KOPT-K1 (cell line): ENCODE results near the gene PRKAR2B.
"Not testable (repeated sequence)": the region's sequence is repeated elsewhere in the genome, so short reads cannot be mapped to it uniquely, and the experiment has no call there.

ENCODE experiments used
- H3K27ac ChIP-seq: fragments of 200-600 bp; sonication (generic); 2 replicates; pipeline ENCODE4 v1.5.1; 2016; ENCODE audit warnings: antibody characterized with exemption, mild to moderate bottlenecking, low read depth, low read length; ENCODE audit not compliant: poor library complexity, severe bottlenecking
- H3K36me3 ChIP-seq: fragments of 200-600 bp; sonication (generic); 2 replicates; pipeline ENCODE4 v1.5.1; 2017; ENCODE audit warnings: antibody characterized with exemption, mild to moderate bottlenecking, low read length, moderate library complexity; ENCODE audit not compliant: insufficient read depth
- H3K9me3 ChIP-seq: fragments of 200-600 bp; sonication (generic); 2 replicates; pipeline ENCODE4 v1.5.1; 2017; ENCODE audit warnings: antibody characterized with exemption, low read length, mild to moderate bottlenecking; ENCODE audit not compliant: insufficient read depth, poor library complexity, severe bottlenecking

The PRKAR2B gene

DNA sequence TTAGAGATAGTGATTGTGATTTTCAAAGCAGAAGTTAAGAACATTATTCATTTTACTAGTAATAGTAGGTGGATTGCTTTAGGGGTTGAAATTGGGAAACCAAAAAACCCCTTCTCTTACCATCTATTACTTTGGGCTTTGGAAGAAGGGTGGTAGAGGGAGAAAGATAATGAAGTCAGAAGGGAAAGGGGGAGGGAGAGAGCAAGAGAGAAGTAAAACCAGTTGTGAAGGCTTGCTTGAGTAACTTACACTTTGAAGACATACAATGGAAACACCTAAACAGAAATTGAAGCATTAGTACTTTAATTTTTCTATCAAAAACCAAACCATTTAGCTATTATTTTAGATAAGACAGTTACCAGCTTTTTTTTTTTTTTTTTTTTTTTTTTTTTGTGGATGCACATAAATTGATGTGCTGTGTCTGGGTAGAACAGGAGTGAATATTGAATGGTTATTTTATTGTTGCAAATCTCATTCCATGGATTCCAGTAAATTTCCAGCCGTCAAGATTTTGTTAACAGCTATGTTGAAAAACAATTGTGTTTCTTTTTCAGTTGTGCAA, 5.5 kb downstream of the PRKAR2B start:
- H3K27ac ChIP-seq = no peak overlapping the region
- no peaks in the 10 kb centered on the region for H3K9me3 ChIP-seq
- H3K36me3 ChIP-seq = no peaks in the 10 kb centered on the region

DNA sequence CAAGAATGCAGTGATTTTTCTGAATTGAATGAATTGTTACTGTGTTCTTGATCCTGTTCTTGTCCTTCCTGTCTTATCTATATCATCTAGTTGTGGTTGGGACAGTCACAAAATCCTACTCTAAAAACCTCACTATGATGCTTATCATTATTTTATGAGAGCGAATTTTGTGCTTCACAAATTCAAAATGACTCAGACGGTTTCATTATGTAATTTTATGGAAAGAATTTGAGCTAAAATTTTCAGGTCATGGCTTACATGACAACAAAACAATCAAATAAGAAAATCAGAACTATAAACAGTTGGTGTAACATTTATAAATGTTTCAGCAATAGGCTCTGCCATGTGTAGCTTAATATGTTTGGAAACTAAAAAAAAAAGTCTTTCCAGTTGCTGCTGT, 6.9 kb downstream of the PRKAR2B start:
- Histone ChIP-seq H3K9me3 (no peaks in the 10 kb centered on the region), H3K27ac (no peak overlapping the region), H3K36me3 (no peaks in the 10 kb centered on the region)

DNA sequence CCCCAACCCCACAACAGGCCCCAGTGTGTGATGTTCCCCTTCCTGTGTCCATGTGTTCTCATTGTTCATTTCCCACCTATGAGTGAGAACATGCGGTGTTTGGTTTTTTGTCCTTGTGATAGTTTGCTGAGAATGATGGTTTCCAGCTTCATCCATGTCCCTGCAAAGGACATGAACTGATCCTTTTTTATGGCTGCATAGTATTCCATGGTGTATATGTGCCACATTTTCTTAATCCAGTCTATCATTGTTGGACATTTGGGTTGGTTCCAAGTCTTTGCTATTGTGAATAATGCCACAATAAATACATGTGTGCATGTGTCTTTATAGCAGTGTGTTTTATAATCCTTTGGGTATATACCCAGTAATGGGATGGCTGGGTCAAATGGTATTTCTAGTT, 10.5 kb downstream of the PRKAR2B start:
- not testable (repeated sequence) for H3K27ac ChIP-seq, H3K36me3 ChIP-seq, H3K9me3 ChIP-seq

DNA sequence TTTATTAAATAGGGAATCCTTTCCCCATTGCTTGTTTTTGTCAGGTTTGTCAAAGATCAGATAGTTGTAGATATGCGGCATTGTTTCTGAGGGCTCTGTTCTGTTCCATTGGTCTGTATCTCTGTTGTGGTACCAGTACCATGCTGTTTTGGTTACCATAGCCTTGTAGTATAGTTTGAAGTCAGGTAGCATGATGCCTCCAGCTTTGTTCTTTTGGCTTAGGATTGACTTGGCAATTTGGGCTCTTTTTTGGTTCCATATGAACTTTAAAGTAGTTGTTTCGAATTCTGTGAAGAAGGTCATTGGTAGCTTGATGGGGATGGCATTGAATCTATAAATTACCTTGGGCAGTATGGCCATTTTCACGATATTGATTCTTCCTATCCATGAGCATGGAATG, 11.6 kb downstream of the PRKAR2B start:
- H3K36me3 ChIP-seq, H3K27ac ChIP-seq, H3K9me3 ChIP-seq: not testable (repeated sequence)

DNA sequence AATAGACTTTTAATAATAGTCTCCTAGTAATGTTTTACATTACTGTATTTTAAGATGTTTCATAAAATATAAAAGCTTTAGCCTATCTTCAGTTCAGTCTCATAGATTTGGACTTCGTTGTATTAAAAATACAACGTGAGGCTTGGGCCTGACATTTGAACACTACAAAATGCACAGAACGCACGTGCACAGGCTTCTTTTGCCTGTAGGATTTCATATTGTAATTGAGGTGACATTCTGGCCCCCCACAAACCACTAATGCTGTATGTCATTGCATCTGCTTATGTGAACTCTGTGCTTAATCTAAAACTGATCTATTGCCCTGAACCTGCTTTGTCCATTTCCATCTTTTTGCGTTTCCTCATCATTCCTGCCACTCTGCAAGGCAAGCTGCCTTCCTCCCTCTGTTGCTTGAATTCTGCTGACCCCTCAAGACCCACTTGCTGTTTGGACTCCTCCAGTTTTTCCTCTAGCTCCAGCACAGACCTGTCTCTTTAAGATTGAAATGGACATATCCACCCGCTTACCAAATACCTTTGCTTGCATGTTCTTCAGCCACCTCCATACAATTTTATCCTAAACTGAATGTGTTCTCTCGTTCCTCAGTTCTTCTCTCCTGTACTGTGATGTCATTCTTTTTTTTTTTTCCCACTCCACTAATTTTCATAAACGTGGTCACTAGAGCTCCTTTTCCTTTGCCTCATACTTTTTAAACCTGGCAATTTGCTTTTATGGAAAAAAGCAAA, 12.4 kb downstream of the PRKAR2B start:
- Histone ChIP-seq H3K9me3 (no peaks in the 10 kb centered on the region), H3K27ac (no peak overlapping the region), H3K36me3 (no peaks in the 10 kb centered on the region)

DNA sequence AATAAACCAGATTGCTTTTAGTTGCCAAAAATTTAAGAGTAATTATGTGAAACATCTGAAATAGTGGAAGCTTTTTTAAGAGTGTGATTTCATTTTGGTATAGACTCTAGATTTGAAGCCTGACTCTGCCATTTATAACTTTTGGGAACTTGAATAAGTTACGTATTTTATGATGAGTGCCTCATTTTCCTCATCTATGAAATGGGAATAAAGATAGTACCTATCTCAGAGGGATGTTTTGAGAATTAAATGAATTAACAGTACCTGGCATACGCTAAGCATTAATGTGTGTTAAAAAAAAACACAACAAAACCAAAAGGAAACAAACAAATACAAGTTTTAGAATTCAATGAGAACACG, 12.9 kb downstream of the PRKAR2B start:
- Histone ChIP-seq H3K36me3 (no peaks in the 10 kb centered on the region), H3K9me3 (no peaks in the 10 kb centered on the region), H3K27ac (no peak overlapping the region)

DNA sequence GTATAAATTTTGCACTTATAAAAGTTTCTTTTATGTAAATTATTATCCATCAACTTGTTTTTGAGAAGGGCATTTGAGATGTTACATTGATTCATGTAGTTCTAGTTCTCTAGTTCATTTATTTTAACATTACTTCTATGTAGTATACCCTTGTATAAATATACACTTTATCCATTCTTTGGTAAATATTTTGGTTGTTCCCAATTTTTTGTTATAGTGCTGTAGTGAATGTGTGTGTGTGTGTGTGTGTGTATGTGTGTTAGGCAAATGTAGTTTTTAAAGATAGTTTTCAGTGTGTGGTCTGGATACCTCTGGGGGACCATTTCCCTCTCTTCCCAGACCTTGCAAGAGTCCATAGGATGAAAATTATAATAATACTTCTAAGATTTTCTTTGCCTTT, 15.0 kb downstream of the PRKAR2B start:
- Histone ChIP-seq H3K36me3 (no peaks in the 10 kb centered on the region), H3K27ac (no peak overlapping the region), H3K9me3 (no peaks in the 10 kb centered on the region)

DNA sequence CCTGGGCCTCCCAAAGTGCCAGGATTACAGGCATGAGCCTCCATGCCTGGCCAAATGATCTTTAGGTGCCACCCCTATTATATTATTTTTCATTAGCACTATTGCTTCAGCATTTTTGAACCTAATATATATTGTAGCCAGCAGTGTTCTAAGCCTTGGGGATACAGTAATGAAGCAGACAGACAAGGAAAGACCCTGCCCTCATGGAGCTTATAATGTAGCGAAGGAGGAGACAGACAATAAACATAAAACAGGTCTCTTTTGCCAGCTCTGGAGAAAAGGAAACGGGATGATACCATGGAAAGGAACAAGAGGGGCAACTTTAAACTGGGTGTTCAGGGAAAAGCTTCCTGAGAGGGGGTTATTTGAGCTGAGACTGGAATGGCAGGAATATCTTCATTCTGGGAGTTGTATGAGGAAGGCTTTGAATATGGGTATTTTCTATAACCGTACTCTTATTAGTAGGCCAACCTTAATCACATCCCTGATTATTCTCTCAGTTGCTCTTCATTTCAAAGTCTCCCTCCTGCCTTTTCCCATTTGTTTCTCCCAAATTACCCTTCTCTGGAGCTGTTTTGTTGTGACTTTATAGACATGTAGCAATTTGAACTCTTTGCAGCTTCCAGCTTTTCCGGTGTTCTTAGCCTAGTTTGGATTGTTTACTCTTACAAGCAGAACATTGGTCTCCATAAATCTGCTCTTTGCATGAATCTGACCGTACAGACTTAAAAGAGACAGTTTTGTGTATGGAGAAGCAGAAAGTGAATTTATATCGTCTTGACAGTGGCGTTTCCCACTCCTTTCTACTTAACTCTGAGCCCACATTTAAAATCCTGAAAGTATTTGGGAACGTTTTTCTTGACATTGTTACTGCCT, 19.0 kb downstream of the PRKAR2B start:
- Histone ChIP-seq H3K36me3 (no peaks in the 10 kb centered on the region), H3K27ac (no peak overlapping the region), H3K9me3 (no peaks in the 10 kb centered on the region)

DNA sequence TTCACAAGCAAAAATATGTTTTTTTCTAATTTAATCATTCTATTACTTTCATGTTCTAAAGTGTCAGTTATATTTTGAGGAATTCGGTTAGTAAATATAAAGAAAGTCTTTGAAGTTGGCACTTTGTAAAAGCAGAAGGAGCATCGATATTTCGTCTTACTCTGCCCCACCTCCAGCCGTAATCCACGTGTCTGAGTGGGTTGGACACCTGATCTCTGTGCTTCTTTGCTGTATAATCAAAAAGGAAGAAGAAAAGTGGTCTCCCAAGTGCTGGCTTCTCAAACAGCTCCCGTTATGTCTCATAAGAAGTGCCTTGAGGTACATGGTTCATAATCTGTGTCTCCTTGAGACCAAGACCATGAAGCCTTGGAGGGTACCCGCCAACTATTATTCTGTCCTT, 19.8 kb downstream of the PRKAR2B start:
- H3K27ac ChIP-seq = no peak overlapping the region
- no peaks in the 10 kb centered on the region for H3K9me3 ChIP-seq
- no peaks in the 10 kb centered on the region for H3K36me3 ChIP-seq

DNA sequence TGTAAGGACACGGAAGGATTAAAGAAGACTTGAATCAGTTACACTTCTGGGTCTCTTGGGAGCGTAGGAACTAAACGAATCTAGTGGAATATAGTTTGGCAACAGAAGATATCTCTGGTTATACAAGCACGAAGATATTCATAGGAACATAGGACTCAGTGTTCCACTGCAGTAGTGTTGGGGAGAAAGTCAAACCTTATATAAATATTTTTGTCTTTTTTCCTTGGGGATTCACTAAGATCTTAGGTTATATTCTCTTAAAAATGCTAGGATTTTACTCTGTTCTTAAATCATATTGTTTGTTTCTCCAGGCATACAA, 21.4 kb downstream of the PRKAR2B start:
- Histone ChIP-seq H3K9me3 (no peaks in the 10 kb centered on the region), H3K27ac (no peak overlapping the region), H3K36me3 (no peaks in the 10 kb centered on the region)

DNA sequence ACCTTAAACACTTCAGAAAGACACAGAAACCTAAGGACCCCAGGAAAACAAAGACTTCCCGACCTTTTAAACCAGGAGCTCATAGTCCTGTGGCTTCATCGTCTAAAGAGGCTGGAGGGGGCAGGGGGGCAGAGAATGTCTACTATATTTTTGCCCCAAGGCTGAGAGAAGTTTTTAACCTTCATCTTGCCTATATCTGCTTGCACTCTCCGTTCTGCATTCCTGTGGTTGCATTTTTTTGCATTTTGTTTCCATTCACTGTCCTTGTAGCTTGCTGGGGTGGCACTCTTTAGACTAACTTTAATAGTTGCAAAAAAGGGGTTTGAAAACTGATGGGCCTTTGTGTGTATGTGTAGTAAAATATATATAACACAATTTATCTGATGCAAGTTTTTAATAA, 23.7 kb downstream of the PRKAR2B start:
- no peaks in the 10 kb centered on the region for H3K36me3 ChIP-seq
- no peak overlapping the region for H3K27ac ChIP-seq
- H3K9me3 ChIP-seq = no peaks in the 10 kb centered on the region

DNA sequence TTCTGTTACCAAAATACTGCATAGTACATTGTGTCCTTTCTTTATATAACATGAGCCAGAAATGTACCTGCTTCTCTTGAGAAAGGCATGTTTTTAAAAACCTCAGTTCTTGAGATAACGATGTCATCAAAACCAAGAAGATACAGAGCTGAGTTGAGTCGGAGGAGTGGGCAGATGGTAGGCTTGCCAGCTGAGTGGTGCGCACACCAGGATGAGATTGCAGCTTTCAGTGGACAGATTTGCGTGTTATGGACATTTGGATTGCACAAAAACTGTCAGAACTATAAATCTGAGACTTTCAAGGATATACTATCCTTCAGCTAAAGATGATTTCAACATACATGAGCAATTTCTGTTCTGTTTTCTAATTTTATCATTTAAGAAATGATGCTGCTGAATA, 25.0 kb downstream of the PRKAR2B start:
- Histone ChIP-seq H3K9me3 (no peaks in the 10 kb centered on the region), H3K36me3 (no peaks in the 10 kb centered on the region), H3K27ac (no peak overlapping the region)

DNA sequence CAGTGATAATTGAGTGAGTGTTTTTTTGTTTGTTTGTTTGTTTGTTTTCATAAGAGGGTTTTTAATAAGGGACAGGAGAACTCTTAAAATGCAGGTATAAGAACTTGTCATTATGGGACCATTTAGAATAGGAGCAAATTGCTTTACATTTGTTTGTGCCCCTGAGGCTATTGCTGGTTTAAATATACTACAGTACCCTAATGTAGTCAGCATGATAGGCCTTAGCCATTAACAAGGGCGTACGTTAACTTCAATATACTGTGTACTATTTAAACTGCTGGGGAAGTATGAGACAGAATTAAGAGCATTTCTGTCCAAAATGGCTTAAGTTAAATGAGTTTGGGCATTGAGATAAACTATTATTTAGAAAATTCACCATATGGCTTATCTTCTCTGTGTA, 26.2 kb downstream of the PRKAR2B start:
- Histone ChIP-seq H3K36me3 (no peaks in the 10 kb centered on the region), H3K27ac (no peak overlapping the region), H3K9me3 (no peaks in the 10 kb centered on the region)

DNA sequence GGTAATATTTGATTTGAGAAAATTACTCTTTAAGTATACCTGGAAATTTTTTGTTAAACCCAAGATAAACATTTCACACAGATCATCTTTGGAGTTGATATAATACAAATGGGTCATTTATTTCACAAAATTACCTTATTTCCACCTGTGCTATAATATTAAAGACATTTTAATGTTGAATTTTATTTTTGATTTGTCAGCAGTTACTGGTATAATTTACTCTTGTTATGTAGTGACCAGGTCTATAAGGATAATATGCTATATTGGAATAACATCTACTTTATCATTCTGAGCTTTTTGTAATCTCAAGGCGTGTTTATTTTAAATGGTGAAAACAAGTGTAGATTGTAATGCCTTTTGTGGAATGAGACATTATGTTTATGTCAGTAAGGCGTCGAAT, 26.6 kb downstream of the PRKAR2B start:
- Histone ChIP-seq H3K36me3 (no peaks in the 10 kb centered on the region), H3K27ac (no peak overlapping the region), H3K9me3 (no peaks in the 10 kb centered on the region)

DNA sequence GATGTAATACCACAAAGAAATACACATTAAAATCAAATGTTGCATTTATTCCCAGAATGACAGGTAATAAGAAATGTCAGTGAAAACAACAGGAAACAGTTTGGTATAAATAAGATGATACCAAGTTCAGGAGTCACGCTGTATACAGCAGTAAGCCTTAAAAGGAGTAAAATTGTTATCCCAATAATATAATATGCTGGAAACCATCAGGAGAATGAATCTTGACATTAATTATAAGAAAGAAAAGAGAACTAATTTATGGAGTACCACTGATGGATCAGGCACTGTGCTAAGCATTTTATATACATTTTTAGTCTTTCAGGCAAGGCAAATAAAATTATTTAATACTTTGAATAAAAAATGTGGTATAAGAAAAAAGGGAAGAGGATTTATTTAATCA, 27.6 kb downstream of the PRKAR2B start:
- Histone ChIP-seq H3K36me3 (no peaks in the 10 kb centered on the region), H3K9me3 (no peaks in the 10 kb centered on the region), H3K27ac (no peak overlapping the region)
